Liver (tissue), 9 donors: ENCODE measurements around the gene MAD2L2. TPM values are rescaled to one million over a fixed set of nuclear protein-coding genes. Genes with fewer than 3 reads are reported as not detected.

Experiments
- DNase-seq: peaks from one replicate; pipeline ENCODE4 v3.0.0-alpha.2; 2017; ENCODE audit warnings: low spot score
- H3K27ac ChIP-seq, 2 donors: one replicate each; pipeline ENCODE4 v1.7.0; 2013; ENCODE audit warnings: inconsistent platforms in 2 of 2, low read length in 2 of 2, control low read depth in 1 of 2, low read depth in 1 of 2, mild to moderate bottlenecking in 1 of 2
- H3K27me3 ChIP-seq, 4 donors: one replicate each; pipeline versions ENCODE4 v1.6.1 to v1.7.0; 2013; ENCODE audit warnings: low read length in 3 of 4, inconsistent platforms in 1 of 4, mild to moderate bottlenecking in 1 of 4, moderate library complexity in 1 of 4; ENCODE audit not compliant: control insufficient read depth in 4 of 4, insufficient read depth in 4 of 4
- H3K36me3 ChIP-seq, 4 donors: one replicate each; pipeline versions ENCODE4 v1.6.1 to v1.7.0; 2013; ENCODE audit warnings: low read length in 3 of 4, mild to moderate bottlenecking in 3 of 4, low read depth in 1 of 4, moderate library complexity in 1 of 4; ENCODE audit not compliant: control insufficient read depth in 4 of 4, insufficient read depth in 3 of 4
- H3K4me1 ChIP-seq, 4 donors: one replicate each; pipeline versions ENCODE4 v1.6.1 to v1.7.0; 2013; ENCODE audit warnings: low read length in 3 of 4, mild to moderate bottlenecking in 3 of 4, moderate library complexity in 1 of 4; ENCODE audit not compliant: control insufficient read depth in 4 of 4, insufficient read depth in 4 of 4
- H3K4me3 ChIP-seq, 3 donors: one replicate each; pipeline versions ENCODE4 v1.6.1 to v1.7.0; 2013; ENCODE audit warnings: low read length in 3 of 3, control low read depth in 1 of 3, low read depth in 1 of 3, mild to moderate bottlenecking in 1 of 3
- H3K9ac ChIP-seq, 2 donors: one replicate each; pipeline ENCODE4 v1.7.0; 2013; ENCODE audit warnings: low read length in 2 of 2, mild to moderate bottlenecking in 2 of 2, moderate library complexity in 2 of 2, control low read depth in 1 of 2, low read depth in 1 of 2
- H3K9me3 ChIP-seq, 4 donors: one replicate each; pipeline versions ENCODE4 v1.6.1 to v1.7.0; 2013; ENCODE audit warnings: low read length in 3 of 4; ENCODE audit not compliant: control insufficient read depth in 4 of 4
- EGR1 ChIP-seq, 2 donors: IDR thresholded peaks; 2 replicates each; pipeline ENCODE4 v1.6.1; 2016 to 2018; ENCODE audit warnings: antibody characterized with exemption in 2 of 2, low read depth in 2 of 2
- FOXA2 ChIP-seq: IDR thresholded peaks from 2 replicates; pipeline ENCODE4 v1.6.1; 2016; ENCODE audit warnings: antibody characterized with exemption
- GABPA ChIP-seq, 2 donors: IDR thresholded peaks in 1 of 2; conservative IDR thresholded peaks in 1 of 2; 2 replicates each; pipeline ENCODE4 v1.6.1; 2016; ENCODE audit warnings: antibody characterized with exemption in 2 of 2, mild to moderate bottlenecking in 1 of 2, moderate library complexity in 1 of 2
- HNF4G ChIP-seq: IDR thresholded peaks from 2 replicates; pipeline ENCODE4 v1.6.1; 2016; ENCODE audit warnings: antibody characterized with exemption
- JUND ChIP-seq, 2 donors: IDR thresholded peaks; 2 replicates each; pipeline ENCODE4 v1.6.1; 2016; ENCODE audit warnings: antibody characterized with exemption in 2 of 2
- MAX ChIP-seq: IDR thresholded peaks from 2 replicates; pipeline ENCODE4 v1.6.1; 2016; ENCODE audit warnings: antibody characterized with exemption
- NR2F2 ChIP-seq: IDR thresholded peaks from 2 replicates; pipeline ENCODE4 v1.6.1; 2016; ENCODE audit warnings: antibody characterized with exemption
- RAD21 ChIP-seq, 2 donors: IDR thresholded peaks; 2 replicates each; pipeline ENCODE4 v1.6.1; 2016; ENCODE audit warnings: antibody characterized with exemption in 2 of 2, mild to moderate bottlenecking in 2 of 2
- SP1 ChIP-seq: IDR thresholded peaks from 2 replicates; pipeline ENCODE4 v1.6.1; 2018; ENCODE audit warnings: antibody characterized with exemption, mild to moderate bottlenecking
- TAF1 ChIP-seq: conservative IDR thresholded peaks from 2 replicates; pipeline ENCODE4 v1.6.1; 2016; ENCODE audit warnings: antibody characterized with exemption, mild to moderate bottlenecking
- YY1 ChIP-seq: IDR thresholded peaks from 2 replicates; pipeline ENCODE4 v1.6.1; 2016; ENCODE audit warnings: antibody characterized with exemption, mild to moderate bottlenecking
- WGBS: extraction: QIAGEN DNeasy Blood & Tissue Kit; methylation state at CpG from one replicate; pipeline ENCODE4 v1.1.7; 2013; 5-methylcytosine and 5-hydroxymethylcytosine counted together
- polyA plus RNA-seq, 2 donors: library from polyadenylated mRNA; stranded (reverse) in 1 of 2; unstranded in 1 of 2; fragments of 200-250 nt in 1 of 2; fragments of >200 nt in 1 of 2; fragmentation: Nextera tagmentation in 1 of 2; extraction: Ambion mirVana in 1 of 2; gene quantifications; one replicate each; pipeline versions ENCODE4 v1.2.1 to v1.2.3, GENCODE V29; 2013 to 2015
- total RNA-seq, 2 donors: library from RNA; depleted of rRNA; stranded (reverse); fragments of >200 nt; gene quantifications; one replicate each; pipeline ENCODE4 v1.2.3, GENCODE V29; 2014
- TF ChIP-seq, protein P1 (sequence below): IDR thresholded peaks from 2 replicates; pipeline ENCODE4 v1.6.1; 2016; ENCODE audit warnings: antibody characterized with exemption, mild to moderate bottlenecking
- TF ChIP-seq, protein P2 (sequence below): fragments of 150-350 bp; IDR thresholded peaks from 2 replicates; pipeline ENCODE4 v1.5.1; 2017; ENCODE audit warnings: improper control_type of control experiment, low read depth, low read length; ENCODE audit not compliant: missing input control
- TF ChIP-seq, protein P3 (sequence below): IDR thresholded peaks from 2 replicates; pipeline ENCODE4 v1.6.1; 2016; ENCODE audit warnings: antibody characterized with exemption
- donor health status: healthy.
- donor health status: healthy.
- donor health status: healthy.
- donor health status: healthy.
- donor health status: healthy.

Gene MAD2L2
- total and polyA plus RNA-seq, 4 donors: 17.5 to 43.1 (median 31.9) TPM

GRCh38 chr1:11629184-11630016 lies 51.5 kb downstream of the MAD2L2 start:
- no peak overlapping the region for H3K9ac ChIP-seq
- H3K9me3 ChIP-seq: no peaks in the 10 kb centered on the region
- no peaks in the 10 kb centered on the region for H3K4me1 ChIP-seq
- peaks cover 0 to 2% (median 0%) of the 10 kb centered on the region in 4 donors for H3K27me3 ChIP-seq
- 65% methylated on average over 15 of the region's 15 CpGs for WGBS
- TF ChIP-seq RAD21 (IDR thresholded peaks at IDR 0.05): no peak
- no peak for TF ChIP-seq HNF4G
- TF ChIP-seq NR2F2: no peak
- no peak for TF ChIP-seq JUND (IDR thresholded peaks at IDR 0.05)
- TF ChIP-seq EGR1 (IDR thresholded peaks at IDR 0.05; ENCODE audit: low read depth in 2 of 2): no peak
- no peak for TF ChIP-seq FOXA2
- TF ChIP-seq, protein P1, sequence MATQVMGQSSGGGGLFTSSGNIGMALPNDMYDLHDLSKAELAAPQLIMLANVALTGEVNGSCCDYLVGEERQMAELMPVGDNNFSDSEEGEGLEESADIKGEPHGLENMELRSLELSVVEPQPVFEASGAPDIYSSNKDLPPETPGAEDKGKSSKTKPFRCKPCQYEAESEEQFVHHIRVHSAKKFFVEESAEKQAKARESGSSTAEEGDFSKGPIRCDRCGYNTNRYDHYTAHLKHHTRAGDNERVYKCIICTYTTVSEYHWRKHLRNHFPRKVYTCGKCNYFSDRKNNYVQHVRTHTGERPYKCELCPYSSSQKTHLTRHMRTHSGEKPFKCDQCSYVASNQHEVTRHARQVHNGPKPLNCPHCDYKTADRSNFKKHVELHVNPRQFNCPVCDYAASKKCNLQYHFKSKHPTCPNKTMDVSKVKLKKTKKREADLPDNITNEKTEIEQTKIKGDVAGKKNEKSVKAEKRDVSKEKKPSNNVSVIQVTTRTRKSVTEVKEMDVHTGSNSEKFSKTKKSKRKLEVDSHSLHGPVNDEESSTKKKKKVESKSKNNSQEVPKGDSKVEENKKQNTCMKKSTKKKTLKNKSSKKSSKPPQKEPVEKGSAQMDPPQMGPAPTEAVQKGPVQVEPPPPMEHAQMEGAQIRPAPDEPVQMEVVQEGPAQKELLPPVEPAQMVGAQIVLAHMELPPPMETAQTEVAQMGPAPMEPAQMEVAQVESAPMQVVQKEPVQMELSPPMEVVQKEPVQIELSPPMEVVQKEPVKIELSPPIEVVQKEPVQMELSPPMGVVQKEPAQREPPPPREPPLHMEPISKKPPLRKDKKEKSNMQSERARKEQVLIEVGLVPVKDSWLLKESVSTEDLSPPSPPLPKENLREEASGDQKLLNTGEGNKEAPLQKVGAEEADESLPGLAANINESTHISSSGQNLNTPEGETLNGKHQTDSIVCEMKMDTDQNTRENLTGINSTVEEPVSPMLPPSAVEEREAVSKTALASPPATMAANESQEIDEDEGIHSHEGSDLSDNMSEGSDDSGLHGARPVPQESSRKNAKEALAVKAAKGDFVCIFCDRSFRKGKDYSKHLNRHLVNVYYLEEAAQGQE: no peak
- TF ChIP-seq SP1: no peak
- TF ChIP-seq, protein P2, sequence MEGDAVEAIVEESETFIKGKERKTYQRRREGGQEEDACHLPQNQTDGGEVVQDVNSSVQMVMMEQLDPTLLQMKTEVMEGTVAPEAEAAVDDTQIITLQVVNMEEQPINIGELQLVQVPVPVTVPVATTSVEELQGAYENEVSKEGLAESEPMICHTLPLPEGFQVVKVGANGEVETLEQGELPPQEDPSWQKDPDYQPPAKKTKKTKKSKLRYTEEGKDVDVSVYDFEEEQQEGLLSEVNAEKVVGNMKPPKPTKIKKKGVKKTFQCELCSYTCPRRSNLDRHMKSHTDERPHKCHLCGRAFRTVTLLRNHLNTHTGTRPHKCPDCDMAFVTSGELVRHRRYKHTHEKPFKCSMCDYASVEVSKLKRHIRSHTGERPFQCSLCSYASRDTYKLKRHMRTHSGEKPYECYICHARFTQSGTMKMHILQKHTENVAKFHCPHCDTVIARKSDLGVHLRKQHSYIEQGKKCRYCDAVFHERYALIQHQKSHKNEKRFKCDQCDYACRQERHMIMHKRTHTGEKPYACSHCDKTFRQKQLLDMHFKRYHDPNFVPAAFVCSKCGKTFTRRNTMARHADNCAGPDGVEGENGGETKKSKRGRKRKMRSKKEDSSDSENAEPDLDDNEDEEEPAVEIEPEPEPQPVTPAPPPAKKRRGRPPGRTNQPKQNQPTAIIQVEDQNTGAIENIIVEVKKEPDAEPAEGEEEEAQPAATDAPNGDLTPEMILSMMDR: no peak
- TF ChIP-seq MAX: no peak
- TF ChIP-seq GABPA (IDR thresholded peaks at IDR 0.05 in 1 of 2, conservative IDR thresholded peaks at IDR 0.05 in 1 of 2): no peak
- H3K27ac ChIP-seq: no peak overlapping the region
- DNase-seq: no peak
- H3K36me3 ChIP-seq: no peaks in the 10 kb centered on the region
- H3K4me3 ChIP-seq: no peak overlapping the region

GRCh38 chr1:11628767-11629166 lies 52.2 kb downstream of the MAD2L2 start:
- Histone ChIP-seq H3K27me3 (peaks cover 0 to 2% (median 0%) of the 10 kb centered on the region in 4 donors), H3K27ac (no peak overlapping the region), H3K4me1 (no peaks in the 10 kb centered on the region), H3K4me3 (no peak overlapping the region), H3K9ac (no peak overlapping the region), H3K36me3 (no peaks in the 10 kb centered on the region), H3K9me3 (no peaks in the 10 kb centered on the region)
- TF ChIP-seq TAF1 (no peak), YY1 (no peak), RAD21 (IDR thresholded peaks at IDR 0.05) (no peak), JUND (IDR thresholded peaks at IDR 0.05) (no peak), NR2F2 (no peak), GABPA (IDR thresholded peaks at IDR 0.05 in 1 of 2, conservative IDR thresholded peaks at IDR 0.05 in 1 of 2) (no peak), SP1 (no peak)
- TF ChIP-seq, protein P3, sequence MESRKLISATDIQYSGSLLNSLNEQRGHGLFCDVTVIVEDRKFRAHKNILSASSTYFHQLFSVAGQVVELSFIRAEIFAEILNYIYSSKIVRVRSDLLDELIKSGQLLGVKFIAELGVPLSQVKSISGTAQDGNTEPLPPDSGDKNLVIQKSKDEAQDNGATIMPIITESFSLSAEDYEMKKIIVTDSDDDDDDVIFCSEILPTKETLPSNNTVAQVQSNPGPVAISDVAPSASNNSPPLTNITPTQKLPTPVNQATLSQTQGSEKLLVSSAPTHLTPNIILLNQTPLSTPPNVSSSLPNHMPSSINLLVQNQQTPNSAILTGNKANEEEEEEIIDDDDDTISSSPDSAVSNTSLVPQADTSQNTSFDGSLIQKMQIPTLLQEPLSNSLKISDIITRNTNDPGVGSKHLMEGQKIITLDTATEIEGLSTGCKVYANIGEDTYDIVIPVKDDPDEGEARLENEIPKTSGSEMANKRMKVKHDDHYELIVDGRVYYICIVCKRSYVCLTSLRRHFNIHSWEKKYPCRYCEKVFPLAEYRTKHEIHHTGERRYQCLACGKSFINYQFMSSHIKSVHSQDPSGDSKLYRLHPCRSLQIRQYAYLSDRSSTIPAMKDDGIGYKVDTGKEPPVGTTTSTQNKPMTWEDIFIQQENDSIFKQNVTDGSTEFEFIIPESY: no peak
- WGBS: 92% methylated on average over 7 of the region's 7 CpGs
- no peak for DNase-seq
